Loucy (cell line): ENCODE measurements around the gene LACC1.

Experiments
- CTCF ChIP-seq: fragments of 200-600 bp; sonication (generic); conservative IDR thresholded peaks from 2 replicates; pipeline ENCODE4 v1.5.1; 2014; ENCODE audit warnings: mild to moderate bottlenecking, antibody characterized with exemption, low read length
- EZH2phosphoT487 ChIP-seq: fragments of 200-600 bp; IDR thresholded peaks from 2 replicates; pipeline ENCODE4 v1.6.1; 2018; ENCODE audit warnings: antibody characterized with exemption, mild to moderate bottlenecking, moderate library complexity, borderline replicate concordance

GRCh38 chr13:43861863-43862262 lies 17.8 kb upstream of the LACC1 start:
- TF ChIP-seq CTCF (no peak), EZH2phosphoT487 (no peak)
